B cell (primary cell): ENCODE data around the gene CIITA. TPM values are rescaled to one million over a fixed set of nuclear protein-coding genes. Genes with fewer than 3 reads are reported as not detected.

Source experiments
- ATAC-seq: fragments of 200-7000 bp; cut with Tn5 transposase; one replicate; pipeline ENCODE4 v1.10.0; 2021; ENCODE audit warnings: low read depth, mild to moderate bottlenecking, moderate number of reproducible peaks, moderate library complexity
- CTCF ChIA-PET: fragments of 350-600 bp; sonication (Branson Sonifier 250); formaldehyde crosslinking; loops from one replicate; lab custom pipeline; 2021; ENCODE audit warnings: antibody characterized with exemption, inconsistent platforms; lab: Charles Lee
- POLR2A ChIA-PET: fragments of 350-600 bp; sonication (Branson Sonifier 250); formaldehyde crosslinking; loops from one replicate; lab custom pipeline; 2021; ENCODE audit warnings: antibody characterized with exemption; lab: Charles Lee
- DNase-seq: peaks from one replicate; pipeline ENCODE4 v3.0.0; 2013
- H2AFZ ChIP-seq: 2 replicates; pipeline ENCODE4 v1.6.1; 2012; ENCODE audit warnings: mild to moderate bottlenecking, low read depth, low read length; ENCODE audit not compliant: insufficient read depth, poor library complexity, severe bottlenecking
- H3K27ac ChIP-seq, 2 donors: 1 replicate in 1 of 2; 2 replicates in 1 of 2; pipeline ENCODE4 v1.5.1; 2012 to 2013; ENCODE audit warnings: low read length in 2 of 2, mild to moderate bottlenecking in 2 of 2, moderate library complexity in 1 of 2
- H3K27me3 ChIP-seq, 4 experiments: fragments of 200-600 bp in 1 of 4; sonication (generic) in 1 of 4; replicated peaks in 1 of 4; 1 replicate in 2 of 4; 2 replicates in 2 of 4; pipeline versions ENCODE4 v1.6.1 to v1.7.0; 2013 to 2016; ENCODE audit warnings: low read length in 3 of 4, mild to moderate bottlenecking in 2 of 4, mixed read lengths in 1 of 4, moderate library complexity in 1 of 4; ENCODE audit not compliant: insufficient read depth in 4 of 4, control insufficient read depth in 3 of 4; ENCODE audit errors: control extremely low read depth in 1 of 4
- H3K36me3 ChIP-seq, 2 experiments: replicated peaks in 1 of 2; 1 replicate in 1 of 2; 2 replicates in 1 of 2; pipeline versions ENCODE4 v1.6.1 to v1.7.1; 2013; ENCODE audit warnings: low read length in 1 of 2; ENCODE audit not compliant: insufficient read depth in 2 of 2, control insufficient read depth in 1 of 2; ENCODE audit errors: control extremely low read depth in 1 of 2, extremely low read depth in 1 of 2
- H3K4me1 ChIP-seq, 2 donors: fragments of 200-600 bp in 1 of 2; sonication (generic) in 1 of 2; 1 replicate in 1 of 2; 2 replicates in 1 of 2; pipeline versions ENCODE4 v1.5.1 to v1.6.1; 2013 to 2017; ENCODE audit warnings: low read length in 2 of 2; ENCODE audit not compliant: control insufficient read depth in 2 of 2, insufficient read depth in 2 of 2
- H3K4me2 ChIP-seq: replicated peaks from 2 replicates; pipeline ENCODE3; 2012; ENCODE audit warnings: mild to moderate bottlenecking, low read depth, low read length; ENCODE audit not compliant: poor library complexity, severe bottlenecking
- H3K4me3 ChIP-seq, 5 experiments: fragments of 200-600 bp in 1 of 5; sonication (generic) in 1 of 5; 1 replicate in 3 of 5; 2 replicates in 2 of 5; pipeline versions ENCODE4 v1.5.1 to v1.7.0; 2011 to 2016; ENCODE audit warnings: low read length in 4 of 5, mild to moderate bottlenecking in 4 of 5, low read depth in 2 of 5, control low read depth in 1 of 5, moderate library complexity in 1 of 5; ENCODE audit not compliant: insufficient read depth in 1 of 5; ENCODE audit errors: control extremely low read depth in 1 of 5, extremely low read depth in 1 of 5
- H3K79me2 ChIP-seq: fragments of 200-600 bp; sonication (generic); one replicate; pipeline ENCODE4 v1.6.0; 2016; ENCODE audit warnings: low read length; ENCODE audit not compliant: control insufficient read depth, insufficient read depth
- H3K9ac ChIP-seq: fragments of 200-600 bp; sonication (generic); 2 replicates; pipeline ENCODE4 v1.6.1; 2017; ENCODE audit warnings: mild to moderate bottlenecking, low read length, moderate library complexity
- H3K9me3 ChIP-seq, 3 donors: one replicate each; pipeline versions ENCODE4 v1.6.1 to v1.7.1; 2013; ENCODE audit warnings: low read length in 2 of 3; ENCODE audit not compliant: control insufficient read depth in 2 of 3, insufficient read depth in 1 of 3; ENCODE audit errors: control extremely low read depth in 1 of 3
- H4K20me1 ChIP-seq: 2 replicates; pipeline ENCODE4 v1.6.0; 2012; ENCODE audit warnings: mild to moderate bottlenecking, low read length; ENCODE audit not compliant: insufficient read depth, control insufficient read depth, poor library complexity, severe bottlenecking
- H3K27ac Mint-ChIP-seq: one replicate; pipeline ENCODE4 v1.8.0; 2021; ENCODE audit warnings: mixed read lengths
- H3K27me3 Mint-ChIP-seq: one replicate; pipeline ENCODE4 v1.8.0; 2021; ENCODE audit warnings: mixed read lengths
- H3K4me1 Mint-ChIP-seq: one replicate; pipeline ENCODE4 v1.8.0; 2021; ENCODE audit warnings: mixed read lengths
- H3K4me3 Mint-ChIP-seq: one replicate; pipeline ENCODE4 v1.8.0; 2021; ENCODE audit warnings: mixed read lengths
- H3K9me3 Mint-ChIP-seq: one replicate; pipeline ENCODE4 v1.8.0; 2022; ENCODE audit warnings: mixed read lengths; ENCODE audit not compliant: insufficient read depth
- EZH2 ChIP-seq: IDR thresholded peaks from 2 replicates; pipeline ENCODE4 v1.6.1; 2012; ENCODE audit warnings: borderline replicate concordance, low read depth, mild to moderate bottlenecking, moderate library complexity, low read length; ENCODE audit not compliant: insufficient read depth, poor library complexity, severe bottlenecking
- WGBS: methylation state at CpG from one replicate; pipeline ENCODE4 v1.1.5; 2013; ENCODE audit warnings: missing lambda C conversion rate; ENCODE audit not compliant: insufficient coverage; 5-methylcytosine and 5-hydroxymethylcytosine counted together
- intact Hi-C: fragments of 100-400 bp; cut with micrococcal nuclease; formaldehyde crosslinking; loops from one replicate; pipeline ENCODE4 v1.10.0; 2022
- polyA plus RNA-seq: library from polyadenylated mRNA; depleted of rRNA; stranded (reverse); fragments of >200 nt; gene quantifications from 2 replicates; pipeline ENCODE4 v1.2.3, GENCODE V29; 2012
- total RNA-seq, 2 donors: library from RNA; stranded (reverse); fragments of 120-200 nt in 1 of 2; gene quantifications; 1 replicate in 1 of 2; 2 replicates in 1 of 2; pipeline versions ENCODE4 v1.2.3 to v1.2.4, GENCODE V29; 2013 to 2022
- TF ChIP-seq, protein P1 (sequence below): fragments of 200-600 bp; IDR thresholded peaks from one replicate; pipeline ENCODE4 v1.8.0; 2022; ENCODE audit warnings: antibody characterized with exemption, mild to moderate bottlenecking

Gene CIITA
- total and polyA plus RNA-seq, 2 donors (not counting 1 experiment from before 2014, with no cell fraction given) = 632 to 719 TPM

- Histone ChIP-seq H3K4me3 (peak within 1 kb of the TSS; percentile 50 to 73 (median 62)), H4K20me1 (peaks cover 58% of the 10 kb centered on the region), H3K79me2 (peaks cover 64% of the 10 kb centered on the region), H3K4me2 (peak within 1 kb of the TSS; percentile 91), H3K9ac (peak within 1 kb of the TSS; percentile 73), H2AFZ (peak within 1 kb of the TSS; percentile 57), H3K27me3 (no peaks in the 10 kb centered on the region), H3K27ac (peak within 1 kb of the TSS; percentile 15 to 72), H3K36me3 (peaks cover 0 to 3% of the 10 kb centered on the region in 2 experiments), H3K9me3 (no peaks in the 10 kb centered on the region), H3K4me1 (peaks cover 75 to 83% of the 10 kb centered on the region in 2 donors)
- ChIA-PET CTCF (interaction anchor here (0.6 to 2.4 kb wide), 8 partner anchors 9 to 428 kb away, joined by 3 to 8 read pairs (median 4); no protein-coding TSS in a partner anchor), POLR2A (interaction anchor here (0.7 to 1.3 kb wide), 7 partner anchors 16 to 390 kb away, joined by 3 to 6 read pairs (median 5); partner anchors contain the start of gene CIITA)
- WGBS = 2% methylated on average over 52 of the region's 55 CpGs
- peak; percentile 93 for DNase-seq
- Mint-ChIP-seq H3K27me3 (no peaks in the 10 kb centered on the region), H3K9me3 (no peaks in the 10 kb centered on the region), H3K4me3 (peak within 1 kb of the TSS; percentile 93), H3K27ac (peak within 1 kb of the TSS; percentile 81), H3K4me1 (peaks cover 82% of the 10 kb centered on the region)
- TF ChIP-seq, protein P1, sequence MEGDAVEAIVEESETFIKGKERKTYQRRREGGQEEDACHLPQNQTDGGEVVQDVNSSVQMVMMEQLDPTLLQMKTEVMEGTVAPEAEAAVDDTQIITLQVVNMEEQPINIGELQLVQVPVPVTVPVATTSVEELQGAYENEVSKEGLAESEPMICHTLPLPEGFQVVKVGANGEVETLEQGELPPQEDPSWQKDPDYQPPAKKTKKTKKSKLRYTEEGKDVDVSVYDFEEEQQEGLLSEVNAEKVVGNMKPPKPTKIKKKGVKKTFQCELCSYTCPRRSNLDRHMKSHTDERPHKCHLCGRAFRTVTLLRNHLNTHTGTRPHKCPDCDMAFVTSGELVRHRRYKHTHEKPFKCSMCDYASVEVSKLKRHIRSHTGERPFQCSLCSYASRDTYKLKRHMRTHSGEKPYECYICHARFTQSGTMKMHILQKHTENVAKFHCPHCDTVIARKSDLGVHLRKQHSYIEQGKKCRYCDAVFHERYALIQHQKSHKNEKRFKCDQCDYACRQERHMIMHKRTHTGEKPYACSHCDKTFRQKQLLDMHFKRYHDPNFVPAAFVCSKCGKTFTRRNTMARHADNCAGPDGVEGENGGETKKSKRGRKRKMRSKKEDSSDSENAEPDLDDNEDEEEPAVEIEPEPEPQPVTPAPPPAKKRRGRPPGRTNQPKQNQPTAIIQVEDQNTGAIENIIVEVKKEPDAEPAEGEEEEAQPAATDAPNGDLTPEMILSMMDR = peak; percentile 21
- no peak for TF ChIP-seq EZH2
- intact Hi-C loops = loop anchor here (5.0 kb wide), 1 partner anchor 910 kb away; the partner anchor contains the start of gene RSL1D1
- ATAC-seq = peak; percentile 79
These were observed 65.5 kb downstream of the CIITA start, which contains the start of gene DEXI for GRCh38 chr16:10942352-10943063. DEXI (minus strand) TSS chr16:10942468; CDS start chr16:10942005, 463 bp downstream.

- peaks cover 70 to 79% of the 10 kb centered on the region in 2 donors for H3K4me1 ChIP-seq
- H2AFZ ChIP-seq = no peak overlapping the region
- H3K4me3 Mint-ChIP-seq = peak overlapping the region; percentile 79
These were observed 66.0 kb downstream of the CIITA start for GRCh38 chr16:10943064-10943353.

More at GRCh38 chr16:10943064-10943353, 66.0 kb downstream of the CIITA start:
- Histone ChIP-seq H3K36me3 (no peaks in the 10 kb centered on the region), H3K27me3 (no peaks in the 10 kb centered on the region), H3K9ac (peak overlapping the region; percentile 73), H3K4me2 (peak overlapping the region; percentile 91), H3K27ac (peak overlapping the region in 1 of 2 donors; percentile 62), H3K79me2 (peaks cover 65% of the 10 kb centered on the region), H3K9me3 (no peaks in the 10 kb centered on the region), H3K4me3 (peak overlapping the region in 3 of 5 experiments; percentile 58 to 73 (median 62)), H4K20me1 (peaks cover 53% of the 10 kb centered on the region)
- intact Hi-C loops = loop anchor here (5.0 kb wide), 1 partner anchor 909 kb away; the partner anchor contains the start of gene RSL1D1
- CTCF ChIA-PET = no interaction called here
- TF ChIP-seq EZH2 = no peak
- TF ChIP-seq, protein P1 = no peak
- ATAC-seq (no peak), DNase-seq (no peak)
- Mint-ChIP-seq H3K9me3 (no peaks in the 10 kb centered on the region), H3K27me3 (no peaks in the 10 kb centered on the region), H3K4me1 (peaks cover 79% of the 10 kb centered on the region), H3K27ac (peak overlapping the region; percentile 81)
- 95% methylated on average over 4 of the region's 7 CpGs for WGBS
- POLR2A ChIA-PET = interaction anchor here (1.3 kb wide), 1 partner anchor 22 kb away, joined by 5 read pairs; no protein-coding TSS in a partner anchor
